ENCODE data around the gene SLC13A3. TPM values are rescaled to one million over a fixed set of nuclear protein-coding genes. Genes with fewer than 3 reads are reported as not detected.

Gene SLC13A3
- total RNA-seq, 1 experiment from 2014 or later, result 0.39 TPM

- POLR2A ChIA-PET, result no interaction called here
- CTCF ChIA-PET, result interaction anchor here (1.4 kb wide), 1 partner anchor 21 kb away, joined by 3 read pairs; no protein-coding TSS in a partner anchor
Measured at GRCh38 chr20:46682063-46682821, 31.0 kb upstream of the SLC13A3 start.

GRCh38 chr20:46681032-46681854 is 30.0 kb upstream of the SLC13A3 start:
- ChIA-PET CTCF (interaction anchor here (1.2 to 1.6 kb wide), 2 partner anchors 122 to 158 kb away, joined by 4 to 6 read pairs; no protein-coding TSS in a partner anchor), POLR2A (no interaction called here)
- no TSS peak for BruUV-seq (replicated peaks)
- H3K4me1 ChIP-seq, result no peaks in the 10 kb centered on the region
- H3K9me3 ChIP-seq, result no peaks in the 10 kb centered on the region
- Mint-ChIP-seq H3K27me3 (ENCODE audit: insufficient read depth, unreplicated experiment) (no peaks in the 10 kb centered on the region), H3K9me3 (ENCODE audit: unreplicated experiment) (no peaks in the 10 kb centered on the region), H3K27ac (ENCODE audit: unreplicated experiment) (no peak overlapping the region), H3K4me1 (ENCODE audit: low read depth, unreplicated experiment) (peaks cover 10% of the 10 kb centered on the region), H3K36me3 (ENCODE audit: insufficient read depth, unreplicated experiment) (peaks cover 8% of the 10 kb centered on the region), H3K4me3 (ENCODE audit: unreplicated experiment) (no peak overlapping the region)
- no peaks in the 10 kb centered on the region for H3K27me3 ChIP-seq (replicated peaks; ENCODE audit: control insufficient read depth, insufficient read depth, low read length)
- no peaks in the 10 kb centered on the region for H3K36me3 ChIP-seq (ENCODE audit: control insufficient read depth, insufficient read depth, low read length)
- peak; percentile 82 to 88 for DNase-seq
- no peak overlapping the region for H3K4me3 ChIP-seq (ENCODE audit: low read depth, low read length)
- intact Hi-C loops (cut with micrococcal nuclease; ENCODE audit: unreplicated experiment), result loop anchor here (1.0 to 2.0 kb wide), 2 partner anchors 122 to 548 kb away; no protein-coding TSS in a partner anchor
- peak; percentile 94 to 98 for TF ChIP-seq CTCF (IDR thresholded peaks at IDR 0.05; ENCODE audit: insufficient read depth in 1 of 2, low read depth in 1 of 2, low read length in 1 of 2, severe bottlenecking in 1 of 2, unreplicated experiment in 1 of 2)

More at GRCh38 chr20:46682063-46682821, 31.0 kb upstream of the SLC13A3 start:
- H3K27me3 Mint-ChIP-seq (ENCODE audit: insufficient read depth, unreplicated experiment), result no peaks in the 10 kb centered on the region
- no peak overlapping the region for H3K4me3 ChIP-seq (ENCODE audit: low read depth, low read length)
- intact Hi-C loops (cut with micrococcal nuclease; ENCODE audit: unreplicated experiment), result no loop called here
- no TSS peak for BruUV-seq (replicated peaks)
- H3K4me1 Mint-ChIP-seq (ENCODE audit: low read depth, unreplicated experiment), result peaks cover 10% of the 10 kb centered on the region
- H3K4me3 Mint-ChIP-seq (ENCODE audit: unreplicated experiment), result no peak overlapping the region
- no peak overlapping the region for H3K27ac Mint-ChIP-seq (ENCODE audit: unreplicated experiment)
- no peaks in the 10 kb centered on the region for H3K9me3 Mint-ChIP-seq (ENCODE audit: unreplicated experiment)
- H3K36me3 Mint-ChIP-seq (ENCODE audit: insufficient read depth, unreplicated experiment), result peaks cover 14% of the 10 kb centered on the region
- no peaks in the 10 kb centered on the region for H3K4me1 ChIP-seq
- H3K27me3 ChIP-seq (replicated peaks; ENCODE audit: control insufficient read depth, insufficient read depth, low read length), result no peaks in the 10 kb centered on the region
- H3K36me3 ChIP-seq (ENCODE audit: control insufficient read depth, insufficient read depth, low read length), result peaks cover 2% of the 10 kb centered on the region; the same call in 1 of the 2 replicates
- TF ChIP-seq CTCF (IDR thresholded peaks at IDR 0.05; ENCODE audit: insufficient read depth in 1 of 2, low read depth in 1 of 2, low read length in 1 of 2, severe bottlenecking in 1 of 2, unreplicated experiment in 1 of 2), result no peak
- DNase-seq, result no peak
- no peaks in the 10 kb centered on the region for H3K9me3 ChIP-seq

- no peaks in the 10 kb centered on the region for H3K36me3 ChIP-seq (ENCODE audit: control insufficient read depth, insufficient read depth, low read length)
- no peak for TF ChIP-seq CTCF (IDR thresholded peaks at IDR 0.05; ENCODE audit: insufficient read depth in 1 of 2, low read depth in 1 of 2, low read length in 1 of 2, severe bottlenecking in 1 of 2, unreplicated experiment in 1 of 2)
- Mint-ChIP-seq H3K27ac (ENCODE audit: unreplicated experiment) (no peak overlapping the region), H3K4me3 (ENCODE audit: unreplicated experiment) (no peak overlapping the region), H3K27me3 (ENCODE audit: insufficient read depth, unreplicated experiment) (no peaks in the 10 kb centered on the region), H3K4me1 (ENCODE audit: low read depth, unreplicated experiment) (peaks cover 10% of the 10 kb centered on the region), H3K9me3 (ENCODE audit: unreplicated experiment) (no peaks in the 10 kb centered on the region), H3K36me3 (ENCODE audit: insufficient read depth, unreplicated experiment) (peaks cover 7% of the 10 kb centered on the region)
- no peaks in the 10 kb centered on the region for H3K9me3 ChIP-seq
- H3K27me3 ChIP-seq (replicated peaks; ENCODE audit: control insufficient read depth, insufficient read depth, low read length), result no peaks in the 10 kb centered on the region
- H3K4me3 ChIP-seq (ENCODE audit: low read depth, low read length), result no peak overlapping the region
- ChIA-PET POLR2A (no interaction called here), CTCF (interaction anchor here (1.2 to 1.6 kb wide), 2 partner anchors 121 to 158 kb away, joined by 4 to 6 read pairs; no protein-coding TSS in a partner anchor)
- intact Hi-C loops (cut with micrococcal nuclease; ENCODE audit: unreplicated experiment), result loop anchor here (1.0 to 2.0 kb wide), 2 partner anchors 121 to 548 kb away; no protein-coding TSS in a partner anchor
- BruUV-seq (replicated peaks), result no TSS peak
- DNase-seq, result no peak
- H3K4me1 ChIP-seq, result no peaks in the 10 kb centered on the region
Measured at GRCh38 chr20:46680684-46681031, 29.4 kb upstream of the SLC13A3 start.
